Activated naive CD8-positive, alpha-beta T cell treated with anti-CD3 and anti-CD28 coated beads, Interleukin-2, amount 10 ng/mL, durations not matched to agents 7 days and 5 days (primary cell): ENCODE results near the gene AQP6. TPM values are rescaled to one million over a fixed set of nuclear protein-coding genes. Genes with fewer than 3 reads are reported as not detected.

Source experiments
- ATAC-seq: fragments of 150-1000 bp; cut with Tn5 transposase; one replicate; pipeline ENCODE4 v1.10.0; 2021; ENCODE audit warnings: low read depth, moderate library complexity
- POLR2A ChIA-PET: fragments of 350-600 bp; sonication (Branson Sonifier 250); formaldehyde crosslinking; loops from one replicate; lab custom pipeline; 2021; ENCODE audit warnings: antibody characterized with exemption; lab: Charles Lee
- DNase-seq: peaks from one replicate; pipeline ENCODE4 v3.0.0; 2021
- H3K27ac Mint-ChIP-seq: one replicate; pipeline ENCODE4 v1.8.0; 2022; ENCODE audit warnings: mild to moderate bottlenecking, mixed read lengths
- H3K27me3 Mint-ChIP-seq: one replicate; pipeline ENCODE4 v1.8.0; 2022; ENCODE audit warnings: mild to moderate bottlenecking, moderate library complexity, mixed read lengths
- H3K36me3 Mint-ChIP-seq: one replicate; pipeline ENCODE4 v1.8.0; 2021; ENCODE audit warnings: mild to moderate bottlenecking, mixed read lengths
- H3K4me1 Mint-ChIP-seq: one replicate; pipeline ENCODE4 v1.8.0; 2021; ENCODE audit warnings: mixed read lengths
- H3K4me3 Mint-ChIP-seq: one replicate; pipeline ENCODE4 v1.8.0; 2022; ENCODE audit warnings: mild to moderate bottlenecking, moderate library complexity, mixed read lengths
- H3K9me3 Mint-ChIP-seq: one replicate; pipeline ENCODE4 v1.8.0; 2021; ENCODE audit warnings: mixed read lengths
- total RNA-seq, 2 experiments: library from RNA; stranded (reverse); gene quantifications; one replicate each; pipeline ENCODE4 v1.2.3, GENCODE V29; 2021

AQP6 gene
- total RNA-seq, 2 experiments from 2014 or later: not detected

DNA sequence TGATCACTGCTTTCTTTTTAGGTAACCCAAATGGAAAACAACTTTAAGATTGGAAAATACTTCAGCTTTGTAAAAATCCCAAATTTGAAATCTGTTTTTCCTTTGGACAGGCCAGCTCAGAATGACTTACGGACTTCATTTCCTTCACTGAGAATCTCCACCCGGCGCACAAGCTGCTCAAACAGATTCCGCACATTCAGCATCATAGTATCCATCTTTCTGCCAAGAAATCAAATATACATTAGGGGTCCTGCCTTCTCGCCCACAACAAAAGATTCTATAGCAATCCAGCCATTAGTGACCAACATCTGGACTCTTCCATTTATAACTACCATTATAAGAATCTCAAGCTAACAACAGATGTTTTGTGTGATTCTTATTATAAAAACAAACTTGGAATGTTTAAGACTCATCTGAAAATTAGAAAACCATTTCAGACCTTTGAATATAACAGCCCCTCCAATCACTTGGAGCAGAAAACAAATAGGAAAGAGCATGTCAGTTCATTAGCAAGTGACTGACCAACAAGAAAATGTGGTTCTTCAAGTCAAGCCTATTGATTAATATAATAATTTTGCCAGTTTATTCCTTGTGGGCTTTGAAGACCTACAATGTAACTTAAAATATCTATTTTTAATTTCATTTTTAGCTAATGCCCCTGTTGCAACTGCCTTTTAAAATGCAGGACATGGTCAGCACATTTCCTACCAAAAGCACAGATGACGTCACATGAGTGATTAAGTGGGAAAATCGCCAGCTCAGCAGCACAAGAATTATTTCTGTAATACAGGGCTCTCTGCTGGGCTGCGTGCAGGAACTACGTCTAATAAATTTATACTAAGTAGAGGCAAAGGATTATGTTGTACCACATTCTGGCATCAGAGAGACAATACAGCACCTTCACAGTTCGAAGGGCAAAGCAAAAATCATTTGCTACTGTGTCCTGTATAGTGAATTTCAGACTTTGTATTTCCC lies 44.0 kb downstream of the AQP6 start:
- no peak overlapping the region for H3K4me3 Mint-ChIP-seq
- POLR2A ChIA-PET: no interaction called here
- H3K27me3 Mint-ChIP-seq: no peaks in the 10 kb centered on the region
- H3K36me3 Mint-ChIP-seq: peaks cover 32% of the 10 kb centered on the region
- DNase-seq: no peak
- no peak overlapping the region for H3K27ac Mint-ChIP-seq
- peaks cover 27% of the 10 kb centered on the region for H3K4me1 Mint-ChIP-seq
- no peak for ATAC-seq
- no peaks in the 10 kb centered on the region for H3K9me3 Mint-ChIP-seq

DNA sequence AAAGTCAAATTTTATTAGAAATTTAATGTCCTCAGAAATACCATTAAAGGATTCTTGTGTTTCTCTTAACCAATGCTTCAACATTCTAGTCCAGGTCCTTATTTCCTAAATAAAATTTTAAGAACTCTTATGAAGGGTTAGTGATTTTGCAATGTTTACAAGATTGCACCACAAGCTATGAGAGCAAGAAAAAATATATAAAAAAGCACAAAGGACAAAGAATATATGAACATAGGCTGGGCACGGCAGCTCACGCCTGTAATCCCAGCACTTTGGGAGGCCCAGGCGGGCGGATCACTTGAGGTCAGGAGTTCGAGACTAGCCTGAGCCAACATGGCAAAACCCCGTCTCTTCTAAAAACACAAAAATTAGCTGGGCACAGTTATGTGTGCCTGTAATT lies 44.9 kb downstream of the AQP6 start:
- Mint-ChIP-seq H3K4me3 (no peak overlapping the region), H3K36me3 (peaks cover 34% of the 10 kb centered on the region), H3K27me3 (no peaks in the 10 kb centered on the region), H3K4me1 (peaks cover 30% of the 10 kb centered on the region), H3K9me3 (no peaks in the 10 kb centered on the region), H3K27ac (no peak overlapping the region)
- POLR2A ChIA-PET: interaction anchor here (0.6 kb wide), 1 partner anchor 32 kb away, joined by 3 read pairs; no protein-coding TSS in a partner anchor
- ATAC-seq (no peak), DNase-seq (no peak)

- Mint-ChIP-seq H3K36me3 (peaks cover 38% of the 10 kb centered on the region), H3K4me3 (no peak overlapping the region), H3K4me1 (peaks cover 34% of the 10 kb centered on the region), H3K27me3 (no peaks in the 10 kb centered on the region), H3K9me3 (no peaks in the 10 kb centered on the region), H3K27ac (no peak overlapping the region)
- POLR2A ChIA-PET: interaction anchor here (0.6 kb wide), 1 partner anchor 32 kb away, joined by 3 read pairs; no protein-coding TSS in a partner anchor
- DNase-seq (no peak), ATAC-seq (no peak)
Measured at GRCh38 chr12:50018154-50018553, 45.4 kb downstream of the AQP6 start.

DNA sequence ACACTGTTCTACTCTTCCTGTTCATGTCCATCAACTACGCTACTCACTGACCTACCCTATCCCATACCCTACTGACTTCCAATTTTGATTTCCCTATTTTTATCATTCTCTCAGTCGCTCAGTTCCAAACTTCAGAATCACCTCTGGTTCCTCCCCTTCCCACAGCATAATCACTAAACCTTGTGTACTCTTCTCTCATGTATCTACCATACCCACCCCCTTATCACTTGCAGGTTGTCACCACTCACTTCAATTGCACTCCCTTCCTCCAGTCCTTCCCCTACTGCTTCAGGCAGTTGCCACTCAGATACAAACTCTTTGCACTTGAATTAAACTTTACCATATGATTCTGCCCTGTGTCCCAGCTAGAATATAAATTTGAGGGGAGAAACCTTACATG lies 46.2 kb downstream of the AQP6 start:
- peaks cover 32% of the 10 kb centered on the region for H3K4me1 Mint-ChIP-seq
- peaks cover 34% of the 10 kb centered on the region for H3K36me3 Mint-ChIP-seq
- no peak for DNase-seq
- no peaks in the 10 kb centered on the region for H3K9me3 Mint-ChIP-seq
- H3K27me3 Mint-ChIP-seq: no peaks in the 10 kb centered on the region
- ATAC-seq: no peak
- POLR2A ChIA-PET: no interaction called here
- no peak overlapping the region for H3K4me3 Mint-ChIP-seq
- H3K27ac Mint-ChIP-seq: no peak overlapping the region

- Mint-ChIP-seq H3K4me3 (no peak overlapping the region), H3K9me3 (no peaks in the 10 kb centered on the region), H3K4me1 (peaks cover 34% of the 10 kb centered on the region), H3K27me3 (no peaks in the 10 kb centered on the region), H3K27ac (no peak overlapping the region), H3K36me3 (peaks cover 30% of the 10 kb centered on the region)
- ATAC-seq (no peak), DNase-seq (no peak)
- POLR2A ChIA-PET: no interaction called here
Measured at GRCh38 chr12:50019524-50019923, 46.8 kb downstream of the AQP6 start.

DNA sequence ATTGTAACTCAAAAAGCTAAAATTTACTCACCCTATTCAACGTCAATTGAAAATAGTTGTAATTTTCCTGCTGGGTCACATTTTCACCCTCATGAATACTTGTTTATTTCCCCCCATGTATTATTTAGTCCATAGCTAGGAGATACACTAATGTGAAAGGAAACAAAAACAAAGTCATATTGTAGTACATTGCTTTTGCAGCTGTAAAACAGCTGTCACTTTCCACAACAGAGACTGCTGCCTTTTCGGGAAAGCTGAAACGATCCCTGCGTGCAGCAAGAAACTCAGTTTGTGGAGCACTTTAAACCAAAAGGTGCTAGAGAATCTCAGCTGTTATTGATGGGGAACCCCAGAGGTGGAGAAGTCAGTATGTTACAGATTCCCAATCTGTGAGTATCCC lies 48.3 kb downstream of the AQP6 start:
- peaks cover 38% of the 10 kb centered on the region for H3K4me1 Mint-ChIP-seq
- H3K36me3 Mint-ChIP-seq: peaks cover 33% of the 10 kb centered on the region
- H3K27ac Mint-ChIP-seq: no peak overlapping the region
- DNase-seq (no peak), ATAC-seq (no peak)
- POLR2A ChIA-PET: interaction anchor here (1.1 kb wide), 1 partner anchor 53 kb away, joined by 3 read pairs; no protein-coding TSS in a partner anchor
- H3K4me3 Mint-ChIP-seq: no peak overlapping the region
- H3K27me3 Mint-ChIP-seq: no peaks in the 10 kb centered on the region
- peaks cover 1% of the 10 kb centered on the region for H3K9me3 Mint-ChIP-seq

- POLR2A ChIA-PET: no interaction called here
- peaks cover 29% of the 10 kb centered on the region for H3K36me3 Mint-ChIP-seq
- H3K4me1 Mint-ChIP-seq: peaks cover 40% of the 10 kb centered on the region
- ATAC-seq (no peak), DNase-seq (no peak)
- H3K9me3 Mint-ChIP-seq: peaks cover 1% of the 10 kb centered on the region
- H3K4me3 Mint-ChIP-seq: peak overlapping the region; percentile 21
- no peaks in the 10 kb centered on the region for H3K27me3 Mint-ChIP-seq
- H3K27ac Mint-ChIP-seq: no peak overlapping the region
Measured at GRCh38 chr12:50022903-50023302, 50.2 kb downstream of the AQP6 start.

DNA sequence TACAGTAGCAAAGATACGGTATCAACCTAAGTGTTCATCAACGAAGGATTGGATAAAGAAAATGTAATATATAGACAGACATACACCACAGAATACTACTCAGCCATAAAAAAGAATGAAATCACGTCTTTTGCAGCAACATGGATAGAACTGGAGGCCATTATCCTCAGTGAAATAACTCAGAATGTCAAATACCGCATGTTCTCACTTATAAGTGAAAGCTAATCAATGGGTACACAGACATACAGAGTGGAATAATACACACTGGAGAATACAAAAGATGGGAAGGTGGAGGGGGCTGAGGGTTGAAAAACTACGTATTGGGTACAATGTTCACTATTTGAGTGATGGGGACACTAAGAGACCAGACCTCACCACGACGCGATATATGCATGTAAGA lies 51.5 kb downstream of the AQP6 start:
- H3K27me3 Mint-ChIP-seq: no peaks in the 10 kb centered on the region
- H3K4me1 Mint-ChIP-seq: peaks cover 34% of the 10 kb centered on the region
- H3K27ac Mint-ChIP-seq: peak overlapping the region; percentile 97
- H3K9me3 Mint-ChIP-seq: peaks cover 1% of the 10 kb centered on the region
- peaks cover 20% of the 10 kb centered on the region for H3K36me3 Mint-ChIP-seq
- POLR2A ChIA-PET: interaction anchor here (1.0 to 2.1 kb wide), 5 partner anchors 16 to 283 kb away, joined by 4 to 17 read pairs (median 5); partner anchors contain the start of genes COX14 and TMBIM6
- H3K4me3 Mint-ChIP-seq: peak overlapping the region; percentile 100
- ATAC-seq (no peak), DNase-seq (no peak)

DNA sequence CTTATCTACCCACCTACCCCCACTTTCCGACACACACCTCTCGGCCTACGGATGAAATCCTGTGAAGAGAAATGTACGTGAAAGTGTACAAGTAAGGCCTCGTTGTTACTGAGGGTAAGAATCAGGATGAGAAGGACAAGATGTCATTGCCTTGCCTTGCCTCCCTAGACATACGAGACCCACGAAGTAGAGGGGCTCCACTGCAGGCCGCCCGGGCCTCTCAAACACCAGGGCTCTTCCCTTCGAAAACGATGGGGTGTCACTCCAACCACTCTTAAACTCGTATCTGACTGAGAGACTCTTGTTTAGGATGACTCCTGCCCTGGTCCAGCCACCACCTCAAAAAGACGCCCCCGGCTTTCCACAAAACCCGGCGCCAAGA lies 52.0 kb downstream of the AQP6 start:
- peak overlapping the region; percentile 100 for H3K4me3 Mint-ChIP-seq
- H3K27me3 Mint-ChIP-seq: no peaks in the 10 kb centered on the region
- POLR2A ChIA-PET: interaction anchor here (0.9 to 2.1 kb wide), 14 partner anchors 11 to 283 kb away, joined by 3 to 17 read pairs (median 4); partner anchors contain the start of genes CERS5, COX14 and TMBIM6
- peak; percentile 27 for ATAC-seq
- peaks cover 19% of the 10 kb centered on the region for H3K36me3 Mint-ChIP-seq
- H3K4me1 Mint-ChIP-seq: peaks cover 33% of the 10 kb centered on the region
- H3K27ac Mint-ChIP-seq: peak overlapping the region; percentile 97
- peaks cover 1% of the 10 kb centered on the region for H3K9me3 Mint-ChIP-seq
- DNase-seq: no peak

GRCh38 chr12:50025187-50026059 lies 52.7 kb downstream of the AQP6 start, which contains the start of gene RACGAP1:
TSS of gene RACGAP1 (minus strand) at chr12:50025494. CDS start at chr12:50016715, 8,779 bp downstream.
- Mint-ChIP-seq H3K4me1 (peaks cover 32% of the 10 kb centered on the region), H3K9me3 (peaks cover 1% of the 10 kb centered on the region), H3K27me3 (no peaks in the 10 kb centered on the region), H3K4me3 (peak within 1 kb of the TSS; percentile 100), H3K27ac (peak within 1 kb of the TSS; percentile 97), H3K36me3 (peaks cover 19% of the 10 kb centered on the region)
- ATAC-seq (peak; percentile 98), DNase-seq (peak; percentile 90)
- POLR2A ChIA-PET: interaction anchor here (0.9 to 2.1 kb wide), 15 partner anchors 12 to 702 kb away, joined by 3 to 17 read pairs (median 4); partner anchors contain the start of genes CERS5, COX14, TMBIM6 and TROAP

DNA sequence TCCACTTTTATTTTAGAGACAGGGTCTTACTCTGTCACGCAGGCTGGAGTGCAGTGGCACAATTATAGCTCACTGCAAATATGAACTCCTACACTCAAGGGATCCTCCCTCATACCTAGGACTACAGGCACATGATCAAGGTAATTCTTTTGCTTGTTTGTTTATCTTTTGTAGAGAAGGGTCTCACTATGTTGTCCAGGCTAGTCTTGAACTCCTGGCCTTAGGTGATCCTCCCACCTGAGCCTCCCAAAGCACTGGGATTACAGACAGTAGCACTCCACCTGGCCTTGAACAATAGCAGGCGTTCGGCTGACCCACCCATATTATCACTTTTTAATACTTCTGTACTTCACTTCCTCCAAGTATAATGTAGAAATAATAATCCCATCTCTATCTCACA lies 53.9 kb downstream of the AQP6 start:
- no peak overlapping the region for H3K4me3 Mint-ChIP-seq
- peaks cover 1% of the 10 kb centered on the region for H3K9me3 Mint-ChIP-seq
- ATAC-seq (no peak), DNase-seq (no peak)
- H3K27ac Mint-ChIP-seq: no peak overlapping the region
- H3K4me1 Mint-ChIP-seq: peaks cover 23% of the 10 kb centered on the region
- POLR2A ChIA-PET: no interaction called here
- no peaks in the 10 kb centered on the region for H3K27me3 Mint-ChIP-seq
- H3K36me3 Mint-ChIP-seq: peaks cover 15% of the 10 kb centered on the region
